Esophagus (tissue), 2 donors: ENCODE measurements around the gene LSAMP. TPM values are rescaled to one million over a fixed set of nuclear protein-coding genes. Genes with fewer than 3 reads are reported as not detected.

ENCODE experiments used
- H3K27ac ChIP-seq, 2 donors: one replicate each; pipeline ENCODE4 v1.5.1; 2013; ENCODE audit warnings: low read depth in 2 of 2, mild to moderate bottlenecking in 2 of 2, inconsistent platforms in 1 of 2, low read length in 1 of 2, moderate library complexity in 1 of 2
- H3K27me3 ChIP-seq, 2 donors: one replicate each; pipeline ENCODE4 v1.6.1; 2013; ENCODE audit warnings: low read length in 2 of 2, control low read depth in 1 of 2, mild to moderate bottlenecking in 1 of 2; ENCODE audit not compliant: insufficient read depth in 2 of 2, control insufficient read depth in 1 of 2
- H3K36me3 ChIP-seq, 2 donors: one replicate each; pipeline ENCODE4 v1.6.1; 2013; ENCODE audit warnings: low read length in 1 of 2; ENCODE audit not compliant: control insufficient read depth in 2 of 2, insufficient read depth in 2 of 2
- H3K4me1 ChIP-seq, 2 donors: one replicate each; pipeline ENCODE4 v1.6.1; 2013; ENCODE audit warnings: low read length in 1 of 2; ENCODE audit not compliant: control insufficient read depth in 2 of 2, insufficient read depth in 2 of 2
- H3K4me3 ChIP-seq, 2 donors: one replicate each; pipeline ENCODE4 v1.5.1; 2013; ENCODE audit warnings: low read length in 2 of 2, mild to moderate bottlenecking in 2 of 2, low read depth in 1 of 2, moderate library complexity in 1 of 2
- H3K9me3 ChIP-seq, 2 donors: one replicate each; pipeline ENCODE4 v1.6.1; 2013; ENCODE audit warnings: mild to moderate bottlenecking in 2 of 2, low read depth in 1 of 2, low read length in 1 of 2, moderate library complexity in 1 of 2; ENCODE audit not compliant: control insufficient read depth in 2 of 2, insufficient read depth in 1 of 2
- WGBS, 2 donors: extraction: QIAGEN DNeasy Blood & Tissue Kit; methylation state at CpG; one replicate each; pipeline ENCODE4 v1.1.7; 2013; 5-methylcytosine and 5-hydroxymethylcytosine counted together
- polyA plus RNA-seq, 2 donors: library from polyadenylated mRNA; stranded (reverse); fragments of 200-250 nt; gene quantifications; one replicate each; pipeline ENCODE4 v1.2.3, GENCODE V29; 2013
- donor health status: healthy with polysubstance abuse.
- donor health status: Bipolar disorder and iron deficiency.

LSAMP gene
- polyA plus RNA-seq, 2 donors = 0.10 to 0.16 TPM

GRCh38 chr3:116440196-116440595 lies 5.1 kb downstream of the LSAMP start:
- Histone ChIP-seq H3K4me3 (no peak overlapping the region), H3K27ac (no peak overlapping the region), H3K4me1 (no peaks in the 10 kb centered on the region), H3K9me3 (no peaks in the 10 kb centered on the region), H3K27me3 (no peaks in the 10 kb centered on the region), H3K36me3 (no peaks in the 10 kb centered on the region)
- 56 to 65% methylated on average over 2 of the region's 2 CpGs for WGBS, 2 donors

- H3K9me3 ChIP-seq = no peaks in the 10 kb centered on the region
- 77 to 86% methylated on average over 1 of the region's 1 CpG for WGBS, 2 donors
- no peaks in the 10 kb centered on the region for H3K27me3 ChIP-seq
- no peaks in the 10 kb centered on the region for H3K4me1 ChIP-seq
- H3K36me3 ChIP-seq = no peaks in the 10 kb centered on the region
- no peak overlapping the region for H3K4me3 ChIP-seq
- H3K27ac ChIP-seq = no peak overlapping the region
Measured at GRCh38 chr3:116433552-116433951, 11.7 kb downstream of the LSAMP start.

- Histone ChIP-seq H3K27me3 (no peaks in the 10 kb centered on the region), H3K9me3 (no peaks in the 10 kb centered on the region), H3K4me3 (no peak overlapping the region), H3K27ac (no peak overlapping the region), H3K36me3 (no peaks in the 10 kb centered on the region), H3K4me1 (no peaks in the 10 kb centered on the region)
- 54 to 57% methylated on average over 2 of the region's 2 CpGs for WGBS, 2 donors
Measured at GRCh38 chr3:116432795-116433194, 12.5 kb downstream of the LSAMP start.

GRCh38 chr3:116429479-116430269 lies 15.6 kb downstream of the LSAMP start:
- no peaks in the 10 kb centered on the region for H3K36me3 ChIP-seq
- no peak overlapping the region for H3K27ac ChIP-seq
- H3K9me3 ChIP-seq = no peaks in the 10 kb centered on the region
- 81 to 87% methylated on average over 6 of the region's 6 CpGs for WGBS, 2 donors
- H3K4me1 ChIP-seq = no peaks in the 10 kb centered on the region
- H3K4me3 ChIP-seq = no peak overlapping the region
- H3K27me3 ChIP-seq = no peaks in the 10 kb centered on the region

- Histone ChIP-seq H3K27ac (no peak overlapping the region), H3K27me3 (no peaks in the 10 kb centered on the region), H3K9me3 (no peaks in the 10 kb centered on the region), H3K36me3 (no peaks in the 10 kb centered on the region), H3K4me3 (no peak overlapping the region), H3K4me1 (no peaks in the 10 kb centered on the region)
- 90 to 93% methylated on average over 8 of the region's 8 CpGs for WGBS, 2 donors
Measured at GRCh38 chr3:116426036-116426435, 19.3 kb downstream of the LSAMP start.

GRCh38 chr3:116425126-116425525 lies 20.2 kb downstream of the LSAMP start:
- H3K4me3 ChIP-seq = no peak overlapping the region
- WGBS, 2 donors = 47 to 60% methylated on average over 2 of the region's 2 CpGs
- no peaks in the 10 kb centered on the region for H3K27me3 ChIP-seq
- H3K27ac ChIP-seq = no peak overlapping the region
- no peaks in the 10 kb centered on the region for H3K4me1 ChIP-seq
- H3K9me3 ChIP-seq = no peaks in the 10 kb centered on the region
- no peaks in the 10 kb centered on the region for H3K36me3 ChIP-seq

GRCh38 chr3:116423945-116424344 lies 21.3 kb downstream of the LSAMP start:
- no peak overlapping the region for H3K27ac ChIP-seq
- no peaks in the 10 kb centered on the region for H3K36me3 ChIP-seq
- H3K27me3 ChIP-seq = no peaks in the 10 kb centered on the region
- no peaks in the 10 kb centered on the region for H3K4me1 ChIP-seq
- 0 to 10% methylated on average over 1 of the region's 1 CpG for WGBS, 2 donors
- H3K9me3 ChIP-seq = no peaks in the 10 kb centered on the region
- no peak overlapping the region for H3K4me3 ChIP-seq

GRCh38 chr3:116423374-116423773 lies 21.9 kb downstream of the LSAMP start:
- no peak overlapping the region for H3K27ac ChIP-seq
- no peak overlapping the region for H3K4me3 ChIP-seq
- no peaks in the 10 kb centered on the region for H3K4me1 ChIP-seq
- H3K36me3 ChIP-seq = no peaks in the 10 kb centered on the region
- no peaks in the 10 kb centered on the region for H3K27me3 ChIP-seq
- H3K9me3 ChIP-seq = no peaks in the 10 kb centered on the region
- 26 to 28% methylated on average over 3 of the region's 3 CpGs for WGBS, 2 donors

GRCh38 chr3:116417151-116417550 lies 28.1 kb downstream of the LSAMP start:
- Histone ChIP-seq H3K36me3 (no peaks in the 10 kb centered on the region), H3K4me1 (no peaks in the 10 kb centered on the region), H3K9me3 (no peaks in the 10 kb centered on the region), H3K4me3 (no peak overlapping the region), H3K27ac (no peak overlapping the region), H3K27me3 (no peaks in the 10 kb centered on the region)
- WGBS, 2 donors = 13 to 17% methylated on average over 1 of the region's 1 CpG

- Histone ChIP-seq H3K4me3 (no peak overlapping the region), H3K36me3 (no peaks in the 10 kb centered on the region), H3K9me3 (no peaks in the 10 kb centered on the region), H3K27me3 (no peaks in the 10 kb centered on the region), H3K27ac (no peak overlapping the region), H3K4me1 (no peaks in the 10 kb centered on the region)
- 65 to 76% methylated on average over 2 of the region's 2 CpGs for WGBS, 2 donors
Measured at GRCh38 chr3:116413319-116413718, 32.0 kb downstream of the LSAMP start.
